Measurements from ENCODE around the gene FLCN.

- no peak for TF ChIP-seq CTCF (IDR thresholded peaks at IDR 0.05)
- no peak for TF ChIP-seq POLR2A (IDR thresholded peaks at IDR 0.05)
- no peak for TF ChIP-seq POLR2AphosphoS5 (IDR thresholded peaks at IDR 0.05; ENCODE audit: insufficient read depth in 1 of 2, low read depth in 1 of 2)
Observed at GRCh38 chr17:17226451-17227265, 10.3 kb downstream of the FLCN start.

Measured in vagina (tissue), 2 donors.